Muscle of back (tissue), 11 donors: Measurements from ENCODE around the gene ZIC2. TPM values are rescaled to one million over a fixed set of nuclear protein-coding genes. Genes with fewer than 3 reads are reported as not detected.

Source experiments
- DNase-seq, 3 donors: peaks; one replicate each; pipeline versions ENCODE4 v3.0.0 to v3.0.0-alpha.2; 2013
- polyA plus RNA-seq, 10 donors: library from polyadenylated mRNA; unstranded; fragments of 120-200 nt; gene quantifications; one replicate each; pipeline ENCODE4 v1.2.1, GENCODE V29; 2013; ENCODE audit not compliant: insufficient read length in 10 of 10

The ZIC2 gene
- polyA plus RNA-seq, 10 donors: 0.05 to 0.57 (median 0.18) TPM; not detected in 4

- no peak for DNase-seq
Measured at GRCh38 chr13:99974296-99974938, 7.2 kb upstream of the ZIC2 start.

GRCh38 chr13:99974939-99975561 lies 6.5 kb upstream of the ZIC2 start:
- DNase-seq: no peak

GRCh38 chr13:99975626-99976025 lies 6.0 kb upstream of the ZIC2 start:
- DNase-seq: no peak

- DNase-seq: no peak
Measured at GRCh38 chr13:99976575-99976974, 5.0 kb upstream of the ZIC2 start.

- DNase-seq: no peak
Measured at GRCh38 chr13:99977334-99977911, 4.2 kb upstream of the ZIC2 start.

- DNase-seq: no peak
Measured at GRCh38 chr13:99977912-99978798, 3.4 kb upstream of the ZIC2 start.

- peak in 1 of 3 donors; percentile 45 for DNase-seq
Measured at GRCh38 chr13:99978799-99979452, 2.7 kb upstream of the ZIC2 start.

GRCh38 chr13:99979453-99980200 lies 2.0 kb upstream of the ZIC2 start:
- DNase-seq: peak in 1 of 3 donors; percentile 52

GRCh38 chr13:99980201-99980823 lies 1.3 kb upstream of the ZIC2 start:
- DNase-seq: peak in 1 of 3 donors; percentile 71

- DNase-seq: peak in 1 of 3 donors; percentile 51
Measured at GRCh38 chr13:99980824-99981734, 505 bp upstream of the ZIC2 start.

- peak in 1 of 3 donors; percentile 55 for DNase-seq
Measured at GRCh38 chr13:99982036-99982730, 599 bp downstream of the ZIC2 start.

- DNase-seq: peak in 1 of 3 donors; percentile 59
Measured at GRCh38 chr13:99982731-99983498, 1.3 kb downstream of the ZIC2 start.

- DNase-seq: peak in 1 of 3 donors; percentile 61
Measured at GRCh38 chr13:99983499-99984401, 2.2 kb downstream of the ZIC2 start.

- peak in 1 of 3 donors; percentile 51 for DNase-seq
Measured at GRCh38 chr13:99984461-99985240, 3.1 kb downstream of the ZIC2 start.

GRCh38 chr13:99985241-99985874 lies 3.8 kb downstream of the ZIC2 start:
- DNase-seq: no peak
